Stimulated activated CD8-positive, alpha-beta memory T cell treated with anti-CD3 and anti-CD28 coated beads, Interleukin-4, amount 100 ng/mL, for 48 hours (primary cell): ENCODE results near the gene P2RY12.
"Not testable (repeated sequence)": the region's sequence is repeated elsewhere in the genome, so short reads cannot be mapped to it uniquely, and the experiment has no call there.

Source experiments
- DNase-seq: peaks from one replicate; pipeline ENCODE4 v3.0.0-alpha.2; 2020

Gene P2RY12

DNA sequence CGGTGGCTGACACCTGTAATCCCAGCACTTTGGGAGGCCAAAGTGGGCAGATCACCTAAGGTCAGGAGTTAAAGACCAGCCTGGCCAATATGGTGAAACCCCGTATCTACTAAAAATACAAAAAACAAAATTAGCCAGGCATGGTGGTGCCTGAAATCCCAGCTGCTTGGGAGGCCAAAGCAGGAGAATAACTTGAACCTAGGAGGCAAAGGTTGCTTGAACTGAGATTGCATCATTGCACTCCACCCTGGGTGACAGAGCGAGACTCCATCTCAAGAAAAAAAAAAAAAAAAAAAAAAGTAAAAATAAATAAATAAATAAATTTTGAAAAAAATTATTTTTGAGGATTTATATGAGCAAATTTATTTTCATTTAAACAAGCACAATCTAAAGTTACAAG is 7.6 kb upstream of the P2RY12 start:
- not testable (repeated sequence) for DNase-seq

- no peak for DNase-seq
Measured at GRCh38 chr3:151391720-151392119, 7.2 kb upstream of the P2RY12 start.

DNA sequence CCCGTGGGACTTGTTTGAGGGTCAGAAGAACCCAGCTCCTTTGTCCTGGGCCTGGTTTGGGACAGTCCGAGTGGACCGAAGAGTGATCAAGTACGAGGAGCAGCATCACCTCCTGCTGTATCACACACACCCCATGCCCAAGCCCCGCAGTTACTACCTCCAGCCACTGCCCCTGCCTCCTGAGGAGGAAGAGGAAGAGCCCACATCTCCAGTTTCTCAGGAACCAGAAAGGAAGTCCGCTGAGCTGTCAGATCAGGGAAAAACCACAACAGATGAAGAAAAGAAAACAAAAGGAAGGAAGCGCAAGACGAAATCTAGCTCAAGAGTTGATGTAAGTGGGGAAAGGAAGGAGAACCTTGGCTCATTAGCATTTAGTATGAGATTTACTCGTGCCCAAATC is 3.3 kb upstream of the P2RY12 start:
- DNase-seq = no peak

DNA sequence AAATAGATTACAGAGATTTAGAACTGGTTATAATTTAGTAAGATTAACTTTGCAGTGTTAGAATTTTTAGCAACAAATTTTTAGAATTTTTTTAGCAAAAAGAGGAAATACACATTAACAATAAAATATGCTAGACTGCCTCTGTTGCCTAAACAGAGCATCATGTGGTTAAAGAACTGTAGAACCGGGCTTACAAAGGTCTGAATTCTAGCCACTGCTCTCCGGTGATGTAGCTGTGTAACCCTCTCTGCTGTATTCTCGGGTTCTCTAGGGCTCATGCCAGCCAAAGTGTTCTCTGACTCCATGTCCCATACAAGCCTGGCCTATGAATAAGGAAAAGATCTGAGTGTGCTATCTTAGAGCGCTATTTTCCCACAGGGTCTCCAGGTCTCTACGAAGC is 2.9 kb upstream of the P2RY12 start:
- DNase-seq = no peak

DNA sequence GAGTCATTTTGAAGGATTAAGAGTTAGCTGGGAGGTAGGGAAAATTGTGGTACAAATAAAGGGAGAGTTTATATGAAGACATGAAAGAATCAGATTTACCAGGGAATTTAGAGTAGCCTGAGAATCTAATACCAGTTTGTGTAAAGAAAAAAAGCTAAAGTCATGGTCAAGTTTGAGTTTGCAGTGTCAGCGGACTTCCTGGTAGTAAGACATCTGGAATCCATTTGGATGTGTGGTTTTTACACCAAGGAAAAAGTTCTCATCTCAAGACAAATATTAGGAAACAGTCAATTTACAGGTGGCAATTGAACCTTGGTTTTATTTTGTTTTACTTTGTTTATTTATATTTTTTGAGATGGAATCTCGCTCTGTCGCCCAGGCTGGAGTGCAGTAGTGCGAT is 1.5 kb upstream of the P2RY12 start:
- no peak for DNase-seq

DNA sequence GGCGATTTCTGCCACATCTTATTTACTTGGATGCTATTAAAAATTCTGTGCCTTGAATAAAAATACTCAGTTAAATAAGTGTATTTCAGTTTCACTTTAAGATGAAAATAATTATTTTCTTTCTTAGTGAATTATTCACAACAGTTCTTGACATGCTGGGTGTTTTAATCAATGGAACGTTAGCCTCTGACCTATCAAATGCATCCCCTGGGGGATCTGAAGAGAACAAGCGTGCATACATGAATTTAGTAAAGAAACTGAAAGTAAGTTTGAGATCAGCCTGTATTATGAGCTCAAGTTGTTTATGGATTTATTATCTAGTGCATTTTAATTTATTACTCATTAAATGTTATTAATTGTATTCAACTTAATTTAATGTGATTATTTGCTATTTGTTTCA is 597 bp downstream of the P2RY12 start:
- no peak for DNase-seq

GRCh38 chr3:151383111-151383510 is 1.4 kb downstream of the P2RY12 start:
- no peak for DNase-seq

DNA sequence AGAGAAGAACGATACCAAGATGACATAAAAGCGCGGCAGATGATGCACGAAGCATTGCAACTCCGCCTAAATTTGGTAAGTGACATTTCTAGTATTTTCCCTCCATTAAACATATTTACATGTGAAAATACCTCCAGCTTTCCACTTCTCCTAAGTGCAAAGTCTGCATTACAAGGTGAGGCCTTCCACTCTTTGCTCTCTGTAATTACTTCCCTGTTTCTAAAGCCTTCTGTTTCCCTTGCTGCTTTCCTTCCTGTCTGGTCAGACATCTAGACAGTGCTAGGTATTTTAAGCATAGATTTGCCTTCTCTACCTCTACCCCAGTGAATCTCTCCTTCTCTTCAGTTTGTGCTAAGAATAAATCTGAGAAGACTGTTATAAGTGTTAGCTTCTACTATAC is 1.9 kb downstream of the P2RY12 start:
- no peak for DNase-seq

- peak; percentile 28 for DNase-seq
Measured at GRCh38 chr3:151379083-151379734, 5.3 kb downstream of the P2RY12 start.

DNA sequence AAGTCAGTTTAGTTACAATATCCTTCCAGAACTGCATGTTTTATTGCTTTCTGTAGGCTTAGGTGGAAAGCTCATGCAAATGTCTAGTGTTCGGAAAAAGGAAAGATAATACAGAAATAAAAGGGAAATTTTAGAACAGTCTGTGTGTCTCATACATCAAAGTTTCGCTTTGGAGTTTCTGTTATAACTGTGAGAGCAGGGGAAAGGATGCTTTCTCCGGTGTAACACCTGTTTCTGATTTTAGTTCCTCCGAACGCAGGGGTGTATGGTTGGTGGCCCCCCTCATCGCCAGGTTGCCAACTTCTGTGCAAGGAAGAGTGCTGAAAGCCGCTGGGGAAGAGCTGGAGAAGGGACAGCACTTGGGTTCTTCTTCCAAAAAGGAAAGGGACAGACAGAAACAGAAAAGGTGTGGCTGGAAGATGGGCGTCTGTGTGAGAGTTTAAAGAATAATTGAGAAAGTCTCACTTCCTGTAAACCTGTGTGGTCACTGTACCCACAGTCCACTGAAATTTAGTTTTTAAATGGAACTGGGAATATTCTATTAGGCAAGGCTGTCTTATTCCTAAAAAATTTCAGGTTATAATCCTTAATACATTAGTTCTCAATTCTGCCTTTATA is 6.7 kb downstream of the P2RY12 start:
- DNase-seq = no peak

GRCh38 chr3:151372063-151372820 is 12.3 kb downstream of the P2RY12 start:
- DNase-seq = no peak

DNA sequence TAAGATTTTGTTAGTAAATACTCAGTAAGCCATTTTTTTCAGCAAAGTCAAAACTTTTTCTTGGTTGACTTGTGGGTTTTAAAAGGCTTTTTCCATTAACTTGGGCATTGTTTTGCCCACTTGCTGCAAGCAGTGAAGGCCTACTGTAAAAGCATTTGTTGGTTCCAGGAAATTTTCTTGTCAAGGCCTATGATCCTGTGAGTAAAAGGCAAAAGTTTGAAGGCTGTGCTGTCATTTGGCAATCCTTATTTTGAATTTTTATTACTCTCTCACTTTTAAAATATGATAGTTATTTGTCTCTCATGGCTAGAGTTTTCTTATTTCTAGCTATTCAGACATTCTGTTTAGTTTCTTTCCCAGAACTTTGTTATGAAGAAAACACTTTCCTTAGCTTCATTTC is 13.0 kb downstream of the P2RY12 start:
- no peak for DNase-seq

DNA sequence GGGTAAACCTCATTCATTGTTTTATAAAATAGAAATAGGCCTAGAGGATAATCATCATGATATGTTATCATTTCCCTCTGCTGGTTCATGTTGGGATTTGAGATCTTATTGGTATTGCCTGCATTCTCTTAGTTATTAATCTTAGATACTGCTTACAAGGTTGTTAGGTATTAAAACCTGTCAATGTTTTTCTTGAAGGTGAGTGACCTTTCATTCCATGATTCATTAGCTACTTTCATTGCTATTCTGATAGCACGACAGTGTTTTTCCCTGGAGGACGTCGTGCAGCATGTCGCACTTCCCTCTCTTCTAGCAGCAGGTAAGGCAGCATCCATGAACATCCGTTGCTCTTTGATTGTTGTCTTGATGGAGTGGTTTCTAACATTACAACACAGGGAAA is 17.1 kb downstream of the P2RY12 start:
- no peak for DNase-seq

DNA sequence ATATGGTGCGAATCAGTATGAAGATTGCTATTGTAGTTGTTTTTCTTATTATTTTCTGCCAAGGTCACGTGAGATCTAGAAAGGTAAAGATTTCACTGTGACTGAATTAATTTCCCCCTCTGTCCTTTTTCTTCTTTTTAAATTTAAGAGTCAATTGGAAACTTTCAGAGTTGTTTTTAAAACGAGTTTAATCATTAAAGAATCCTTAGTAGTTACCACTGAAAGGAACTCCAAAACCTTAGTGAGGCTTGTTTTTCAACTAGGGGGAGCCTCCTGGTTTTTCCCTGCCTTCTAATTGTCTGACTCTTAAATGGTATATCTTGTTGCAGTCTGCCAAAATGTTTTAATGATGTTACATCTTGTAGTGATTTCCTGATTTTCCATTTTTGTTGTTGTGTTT is 17.6 kb downstream of the P2RY12 start:
- no peak for DNase-seq

- no peak for DNase-seq
Measured at GRCh38 chr3:151362751-151363174, 21.8 kb downstream of the P2RY12 start.

DNA sequence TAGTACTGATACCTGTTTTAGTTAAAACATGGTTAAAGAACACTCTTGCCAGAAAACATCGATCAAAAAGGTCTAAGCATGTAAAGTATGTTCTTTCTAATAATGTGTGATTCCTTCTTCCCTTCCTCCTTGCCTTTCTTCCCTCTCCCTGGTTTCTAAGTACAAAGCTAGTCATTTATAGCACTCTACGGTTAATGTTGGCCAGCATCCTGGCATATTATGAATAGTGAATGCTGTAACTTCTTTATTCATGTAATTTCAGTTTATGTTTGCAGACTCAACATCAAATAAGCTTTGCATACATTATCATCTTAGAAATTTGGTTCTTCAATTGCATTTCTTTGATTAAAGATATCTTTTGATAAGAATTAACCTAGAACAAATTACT is 27.1 kb downstream of the P2RY12 start:
- no peak for DNase-seq

GRCh38 chr3:151356794-151357462 is 27.6 kb downstream of the P2RY12 start:
- no peak for DNase-seq

- DNase-seq = no peak
Measured at GRCh38 chr3:151351648-151352047, 32.9 kb downstream of the P2RY12 start.

GRCh38 chr3:151351219-151351618 is 33.3 kb downstream of the P2RY12 start:
- DNase-seq = no peak

GRCh38 chr3:151350656-151351055 is 33.9 kb downstream of the P2RY12 start:
- DNase-seq = no peak

GRCh38 chr3:151347432-151347831 is 37.1 kb downstream of the P2RY12 start:
- no peak for DNase-seq

- DNase-seq = no peak
Measured at GRCh38 chr3:151346292-151346691, 38.3 kb downstream of the P2RY12 start.

- DNase-seq = no peak
Measured at GRCh38 chr3:151345859-151346258, 38.7 kb downstream of the P2RY12 start.

DNA sequence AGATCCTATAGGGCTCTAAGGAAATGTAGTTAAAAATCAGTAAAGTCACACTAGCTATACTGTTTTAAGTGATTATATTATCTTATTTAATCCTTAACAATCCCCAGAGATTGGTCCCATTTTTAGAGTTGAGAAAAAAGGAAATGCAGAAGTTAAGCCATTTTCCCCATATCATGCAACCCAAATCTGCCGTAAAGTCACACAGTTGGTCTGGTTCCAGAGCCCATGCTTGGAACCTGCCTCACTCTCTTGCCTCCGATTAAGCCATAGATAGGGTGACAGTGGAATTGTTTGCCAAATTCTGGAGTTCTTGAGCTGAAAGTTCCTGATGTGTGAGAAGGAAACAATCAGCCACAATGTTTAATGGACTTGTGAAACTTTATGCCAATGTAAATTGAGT is 52.9 kb downstream of the P2RY12 start:
- DNase-seq = no peak
